ENCODE measurements around the gene TPPP2. TPM values are rescaled to one million over a fixed set of nuclear protein-coding genes. Genes with fewer than 3 reads are reported as not detected.
"Not testable (repeated sequence)": the region's sequence is repeated elsewhere in the genome, so short reads cannot be mapped to it uniquely, and the experiment has no call there.

The TPPP2 gene
- total and polyA plus RNA-seq, 2 experiments from 2014 or later = not detected

DNA sequence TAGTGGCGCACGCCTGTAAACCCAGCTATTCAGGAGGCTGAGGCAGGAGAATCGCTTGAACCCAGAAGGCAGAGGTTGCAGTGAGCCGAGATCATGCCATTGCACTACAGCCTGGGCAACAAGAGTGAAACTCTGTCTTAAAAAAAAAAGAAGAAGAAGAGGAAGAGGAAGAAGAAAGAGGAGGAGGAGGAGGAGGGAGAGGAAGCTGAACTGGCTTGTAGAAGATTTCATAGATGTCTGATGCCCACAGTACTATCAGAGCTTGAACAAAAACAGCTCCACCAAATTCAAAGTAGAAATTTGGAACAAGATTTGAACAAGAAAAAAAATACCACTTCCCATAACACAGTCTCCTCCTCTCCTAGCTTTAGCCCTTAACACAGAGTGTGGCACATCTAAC is 44.4 kb upstream of the TPPP2 start:
- H3K4me1 Mint-ChIP-seq; H2AFZ ChIP-seq; H3K4me3 ChIP-seq; H3K9me3 Mint-ChIP-seq; H3K27me3 ChIP-seq (ENCODE audit: insufficient read depth); H4K20me1 ChIP-seq (replicated peaks; ENCODE audit: insufficient read depth); H3K79me2 ChIP-seq (replicated peaks; ENCODE audit: insufficient read depth); H3K27ac ChIP-seq (ENCODE audit: low read depth); H3F3A ChIP-seq (replicated peaks; ENCODE audit: low read depth); H3K4me2 ChIP-seq; H3K27ac Mint-ChIP-seq; ATAC-seq; H3K27me3 Mint-ChIP-seq (ENCODE audit: insufficient read depth, low read depth, poor library complexity); H3K36me3 Mint-ChIP-seq (ENCODE audit: low read depth); H3K4me3 Mint-ChIP-seq; DNase-seq (ENCODE audit: low spot score); H3K4me1 ChIP-seq (ENCODE audit: insufficient read depth); H3K36me3 ChIP-seq (ENCODE audit: insufficient read depth): not testable (repeated sequence)
- peaks cover 17% of the 10 kb centered on the region; the same call in 1 of the 2 replicates for H3K9me2 ChIP-seq (ENCODE audit: insufficient read depth)

DNA sequence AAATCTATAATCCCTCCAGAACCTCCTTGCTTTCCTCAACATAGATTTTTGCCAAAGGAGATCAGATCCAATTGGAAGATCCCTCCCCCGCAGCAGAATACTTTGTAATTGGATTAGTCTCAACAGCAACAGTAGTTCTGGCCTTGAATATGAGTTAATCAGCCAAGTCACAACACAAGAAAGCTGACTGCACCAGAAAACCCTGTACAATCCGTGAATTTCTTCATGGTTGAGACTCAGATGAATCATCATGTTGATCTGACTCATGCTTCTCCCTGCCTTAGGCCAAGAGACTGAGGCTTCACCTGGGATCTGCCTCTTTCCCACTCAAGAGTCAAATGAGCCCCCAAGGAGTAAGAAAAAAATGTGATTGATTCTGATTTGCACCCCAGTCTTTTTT is 43.2 kb upstream of the TPPP2 start:
- H3K79me2 ChIP-seq (replicated peaks; ENCODE audit: insufficient read depth) = peaks cover 18% of the 10 kb centered on the region
- H3K9me3 Mint-ChIP-seq = no peaks in the 10 kb centered on the region; the same call in 2 of the 3 replicates
- no peak overlapping the region for H3K4me2 ChIP-seq
- no peak overlapping the region for H2AFZ ChIP-seq
- H3K36me3 ChIP-seq (ENCODE audit: insufficient read depth) = no peaks in the 10 kb centered on the region
- H3K36me3 Mint-ChIP-seq (ENCODE audit: low read depth) = peaks cover 6% of the 10 kb centered on the region
- H3K9me2 ChIP-seq (ENCODE audit: insufficient read depth) = peaks cover 17% of the 10 kb centered on the region; the same call in 1 of the 2 replicates
- ATAC-seq (no peak), DNase-seq (ENCODE audit: low spot score) (no peak)
- peaks cover 6% of the 10 kb centered on the region for H3F3A ChIP-seq (replicated peaks; ENCODE audit: low read depth)
- no peaks in the 10 kb centered on the region for H3K27me3 ChIP-seq (ENCODE audit: insufficient read depth)
- no peak overlapping the region for H3K4me3 ChIP-seq
- peaks cover 10% of the 10 kb centered on the region for H3K4me1 Mint-ChIP-seq
- peaks cover 13% of the 10 kb centered on the region for H3K4me1 ChIP-seq (ENCODE audit: insufficient read depth)
- peaks cover 12% of the 10 kb centered on the region; the same call in 1 of the 2 replicates for H4K20me1 ChIP-seq (replicated peaks; ENCODE audit: insufficient read depth)
- H3K27ac Mint-ChIP-seq = no peak overlapping the region
- H3K27ac ChIP-seq (ENCODE audit: low read depth) = no peak overlapping the region
- no peaks in the 10 kb centered on the region for H3K27me3 Mint-ChIP-seq (ENCODE audit: insufficient read depth, low read depth, poor library complexity)
- H3K4me3 Mint-ChIP-seq = no peak overlapping the region
- TF ChIP-seq ZNF331 (CRISPR knock-in tag; IDR thresholded peaks at IDR 0.05; ENCODE audit: low read depth) (no peak), ZNF114 (CRISPR knock-in tag; IDR thresholded peaks at IDR 0.05) (no peak), CREB1 (CRISPR knock-in tag; IDR thresholded peaks at IDR 0.05; ENCODE audit: low read depth) (no peak), EZH2 (IDR thresholded peaks at IDR 0.05; ENCODE audit: low read depth, unreplicated experiment) (no peak), STAT1 (IDR thresholded peaks at IDR 0.05; ENCODE audit: unreplicated experiment) (no peak), POLR2AphosphoS5 (IDR thresholded peaks at IDR 0.05; ENCODE audit: low read depth) (no peak), EZH2phosphoT487 (IDR thresholded peaks at IDR 0.05; ENCODE audit: unreplicated experiment) (no peak)
- TF ChIP-seq, protein P1, sequence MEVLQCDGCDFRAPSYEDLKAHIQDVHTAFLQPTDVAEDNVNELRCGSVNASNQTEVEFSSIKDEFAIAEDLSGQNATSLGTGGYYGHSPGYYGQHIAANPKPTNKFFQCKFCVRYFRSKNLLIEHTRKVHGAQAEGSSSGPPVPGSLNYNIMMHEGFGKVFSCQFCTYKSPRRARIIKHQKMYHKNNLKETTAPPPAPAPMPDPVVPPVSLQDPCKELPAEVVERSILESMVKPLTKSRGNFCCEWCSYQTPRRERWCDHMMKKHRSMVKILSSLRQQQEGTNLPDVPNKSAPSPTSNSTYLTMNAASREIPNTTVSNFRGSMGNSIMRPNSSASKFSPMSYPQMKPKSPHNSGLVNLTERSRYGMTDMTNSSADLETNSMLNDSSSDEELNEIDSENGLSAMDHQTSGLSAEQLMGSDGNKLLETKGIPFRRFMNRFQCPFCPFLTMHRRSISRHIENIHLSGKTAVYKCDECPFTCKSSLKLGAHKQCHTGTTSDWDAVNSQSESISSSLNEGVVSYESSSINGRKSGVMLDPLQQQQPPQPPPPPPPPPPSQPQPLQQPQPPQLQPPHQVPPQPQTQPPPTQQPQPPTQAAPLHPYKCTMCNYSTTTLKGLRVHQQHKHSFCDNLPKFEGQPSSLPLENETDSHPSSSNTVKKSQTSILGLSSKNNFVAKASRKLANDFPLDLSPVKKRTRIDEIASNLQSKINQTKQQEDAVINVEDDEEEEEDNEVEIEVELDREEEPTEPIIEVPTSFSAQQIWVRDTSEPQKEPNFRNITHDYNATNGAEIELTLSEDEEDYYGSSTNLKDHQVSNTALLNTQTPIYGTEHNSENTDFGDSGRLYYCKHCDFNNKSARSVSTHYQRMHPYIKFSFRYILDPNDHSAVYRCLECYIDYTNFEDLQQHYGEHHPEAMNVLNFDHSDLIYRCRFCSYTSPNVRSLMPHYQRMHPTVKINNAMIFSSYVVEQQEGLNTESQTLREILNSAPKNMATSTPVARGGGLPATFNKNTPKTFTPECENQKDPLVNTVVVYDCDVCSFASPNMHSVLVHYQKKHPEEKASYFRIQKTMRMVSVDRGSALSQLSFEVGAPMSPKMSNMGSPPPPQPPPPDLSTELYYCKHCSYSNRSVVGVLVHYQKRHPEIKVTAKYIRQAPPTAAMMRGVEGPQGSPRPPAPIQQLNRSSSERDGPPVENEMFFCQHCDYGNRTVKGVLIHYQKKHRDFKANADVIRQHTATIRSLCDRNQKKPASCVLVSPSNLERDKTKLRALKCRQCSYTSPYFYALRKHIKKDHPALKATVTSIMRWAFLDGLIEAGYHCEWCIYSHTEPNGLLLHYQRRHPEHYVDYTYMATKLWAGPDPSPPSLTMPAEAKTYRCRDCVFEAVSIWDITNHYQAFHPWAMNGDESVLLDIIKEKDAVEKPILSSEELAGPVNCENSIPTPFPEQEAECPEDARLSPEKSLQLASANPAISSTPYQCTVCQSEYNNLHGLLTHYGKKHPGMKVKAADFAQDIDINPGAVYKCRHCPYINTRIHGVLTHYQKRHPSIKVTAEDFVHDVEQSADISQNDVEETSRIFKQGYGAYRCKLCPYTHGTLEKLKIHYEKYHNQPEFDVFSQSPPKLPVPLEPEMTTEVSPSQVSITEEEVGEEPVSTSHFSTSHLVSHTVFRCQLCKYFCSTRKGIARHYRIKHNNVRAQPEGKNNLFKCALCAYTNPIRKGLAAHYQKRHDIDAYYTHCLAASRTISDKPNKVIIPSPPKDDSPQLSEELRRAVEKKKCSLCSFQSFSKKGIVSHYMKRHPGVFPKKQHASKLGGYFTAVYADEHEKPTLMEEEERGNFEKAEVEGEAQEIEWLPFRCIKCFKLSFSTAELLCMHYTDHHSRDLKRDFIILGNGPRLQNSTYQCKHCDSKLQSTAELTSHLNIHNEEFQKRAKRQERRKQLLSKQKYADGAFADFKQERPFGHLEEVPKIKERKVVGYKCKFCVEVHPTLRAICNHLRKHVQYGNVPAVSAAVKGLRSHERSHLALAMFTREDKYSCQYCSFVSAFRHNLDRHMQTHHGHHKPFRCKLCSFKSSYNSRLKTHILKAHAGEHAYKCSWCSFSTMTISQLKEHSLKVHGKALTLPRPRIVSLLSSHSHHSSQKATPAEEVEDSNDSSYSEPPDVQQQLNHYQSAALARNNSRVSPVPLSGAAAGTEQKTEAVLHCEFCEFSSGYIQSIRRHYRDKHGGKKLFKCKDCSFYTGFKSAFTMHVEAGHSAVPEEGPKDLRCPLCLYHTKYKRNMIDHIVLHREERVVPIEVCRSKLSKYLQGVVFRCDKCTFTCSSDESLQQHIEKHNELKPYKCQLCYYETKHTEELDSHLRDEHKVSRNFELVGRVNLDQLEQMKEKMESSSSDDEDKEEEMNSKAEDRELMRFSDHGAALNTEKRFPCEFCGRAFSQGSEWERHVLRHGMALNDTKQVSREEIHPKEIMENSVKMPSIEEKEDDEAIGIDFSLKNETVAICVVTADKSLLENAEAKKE (CRISPR knock-in tag; IDR thresholded peaks at IDR 0.05) = no peak
- TF ChIP-seq, protein P2, sequence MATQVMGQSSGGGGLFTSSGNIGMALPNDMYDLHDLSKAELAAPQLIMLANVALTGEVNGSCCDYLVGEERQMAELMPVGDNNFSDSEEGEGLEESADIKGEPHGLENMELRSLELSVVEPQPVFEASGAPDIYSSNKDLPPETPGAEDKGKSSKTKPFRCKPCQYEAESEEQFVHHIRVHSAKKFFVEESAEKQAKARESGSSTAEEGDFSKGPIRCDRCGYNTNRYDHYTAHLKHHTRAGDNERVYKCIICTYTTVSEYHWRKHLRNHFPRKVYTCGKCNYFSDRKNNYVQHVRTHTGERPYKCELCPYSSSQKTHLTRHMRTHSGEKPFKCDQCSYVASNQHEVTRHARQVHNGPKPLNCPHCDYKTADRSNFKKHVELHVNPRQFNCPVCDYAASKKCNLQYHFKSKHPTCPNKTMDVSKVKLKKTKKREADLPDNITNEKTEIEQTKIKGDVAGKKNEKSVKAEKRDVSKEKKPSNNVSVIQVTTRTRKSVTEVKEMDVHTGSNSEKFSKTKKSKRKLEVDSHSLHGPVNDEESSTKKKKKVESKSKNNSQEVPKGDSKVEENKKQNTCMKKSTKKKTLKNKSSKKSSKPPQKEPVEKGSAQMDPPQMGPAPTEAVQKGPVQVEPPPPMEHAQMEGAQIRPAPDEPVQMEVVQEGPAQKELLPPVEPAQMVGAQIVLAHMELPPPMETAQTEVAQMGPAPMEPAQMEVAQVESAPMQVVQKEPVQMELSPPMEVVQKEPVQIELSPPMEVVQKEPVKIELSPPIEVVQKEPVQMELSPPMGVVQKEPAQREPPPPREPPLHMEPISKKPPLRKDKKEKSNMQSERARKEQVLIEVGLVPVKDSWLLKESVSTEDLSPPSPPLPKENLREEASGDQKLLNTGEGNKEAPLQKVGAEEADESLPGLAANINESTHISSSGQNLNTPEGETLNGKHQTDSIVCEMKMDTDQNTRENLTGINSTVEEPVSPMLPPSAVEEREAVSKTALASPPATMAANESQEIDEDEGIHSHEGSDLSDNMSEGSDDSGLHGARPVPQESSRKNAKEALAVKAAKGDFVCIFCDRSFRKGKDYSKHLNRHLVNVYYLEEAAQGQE (IDR thresholded peaks at IDR 0.05; ENCODE audit: unreplicated experiment) = no peak
- TF ChIP-seq, protein P3, sequence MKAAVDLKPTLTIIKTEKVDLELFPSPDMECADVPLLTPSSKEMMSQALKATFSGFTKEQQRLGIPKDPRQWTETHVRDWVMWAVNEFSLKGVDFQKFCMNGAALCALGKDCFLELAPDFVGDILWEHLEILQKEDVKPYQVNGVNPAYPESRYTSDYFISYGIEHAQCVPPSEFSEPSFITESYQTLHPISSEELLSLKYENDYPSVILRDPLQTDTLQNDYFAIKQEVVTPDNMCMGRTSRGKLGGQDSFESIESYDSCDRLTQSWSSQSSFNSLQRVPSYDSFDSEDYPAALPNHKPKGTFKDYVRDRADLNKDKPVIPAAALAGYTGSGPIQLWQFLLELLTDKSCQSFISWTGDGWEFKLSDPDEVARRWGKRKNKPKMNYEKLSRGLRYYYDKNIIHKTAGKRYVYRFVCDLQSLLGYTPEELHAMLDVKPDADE (IDR thresholded peaks at IDR 0.05) = no peak
